GM12801 (cell line): ENCODE data around the gene CARHSP1.

Experiments used
- CTCF ChIP-seq: IDR thresholded peaks from one replicate; pipeline ENCODE4 v1.5.1; 2011; ENCODE audit warnings: control low read depth; ENCODE audit not compliant: insufficient read length; ENCODE audit errors: extremely low read depth

CARHSP1 gene

GRCh38 chr16:8907096-8907495 is 38.3 kb upstream of the CARHSP1 start:
- TF ChIP-seq CTCF: no peak

GRCh38 chr16:8905795-8906591 is 37.2 kb upstream of the CARHSP1 start:
- no peak for TF ChIP-seq CTCF

GRCh38 chr16:8905168-8905762 is 36.5 kb upstream of the CARHSP1 start:
- TF ChIP-seq CTCF: no peak

- no peak for TF ChIP-seq CTCF
These were observed 35.2 kb upstream of the CARHSP1 start for GRCh38 chr16:8904018-8904430.

- TF ChIP-seq CTCF: no peak
These were observed 34.2 kb upstream of the CARHSP1 start for GRCh38 chr16:8903004-8903403.

- TF ChIP-seq CTCF: no peak
These were observed 32.6 kb upstream of the CARHSP1 start for GRCh38 chr16:8901320-8901861.

GRCh38 chr16:8900343-8900742 is 31.5 kb upstream of the CARHSP1 start:
- TF ChIP-seq CTCF: no peak
